ENCODE data around the gene SETD1A. TPM values are rescaled to one million over a fixed set of nuclear protein-coding genes. Genes with fewer than 3 reads are reported as not detected.
A peak's percentile ranks its signal among the peaks of the same experiment; 100 is the strongest.

Gene SETD1A
- polyA plus RNA-seq, 2 of the 4 experiments (the other 2 are of a cell fraction), result 2.0 to 21.2 TPM

GRCh38 chr16:30922960-30923535 is 34.5 kb upstream of the SETD1A start:
- Histone ChIP-seq H3K27ac (peak overlapping the region; percentile 99), H3K4me1 (peaks cover 15% of the 10 kb centered on the region; the same call in 2 of the 3 replicates), H3K4me3 (peak overlapping the region; percentile 87), H3K9me3 (no peaks in the 10 kb centered on the region), H3K4me2 (peak overlapping the region; percentile 97)
- under 1% methylated on average over 32 of the region's 33 CpGs for WGBS (ENCODE audit: missing lambda C conversion rate)
- FAIRE-seq (peak; percentile 54), ATAC-seq (peak; percentile 78 to 89), DNase-seq (ENCODE audit: low read depth in 1 of 2, low spot score in 1 of 2) (peak; percentile 97 to 99)
- ChIA-PET CTCF (no interaction called here), POLR2A (interaction anchor here (0.6 to 1.0 kb wide), 3 partner anchors 17 to 144 kb away, joined by 3 read pairs; no protein-coding TSS in a partner anchor)
- TF ChIP-seq KDM5A (IDR thresholded peaks at IDR 0.05), result peak; percentile 82
- 0 out of 3 replicates have a peak, but pooled peaks have one; percentile 37 for TF ChIP-seq BCL3 (IDR thresholded peaks at IDR 0.05)
- no peak for TF ChIP-seq REST (IDR thresholded peaks at IDR 0.05)
- no peak for TF ChIP-seq ZSCAN20 (CRISPR knock-in tag; IDR thresholded peaks at IDR 0.05)
- TF ChIP-seq PHF8 (IDR thresholded peaks at IDR 0.05; ENCODE audit: borderline replicate concordance, low read depth), result peak; percentile 14; the same call in 1 of the 2 replicates
- no peak for TF ChIP-seq CTCF (IDR thresholded peaks at IDR 0.05)
- TF ChIP-seq USF2 (IDR thresholded peaks at IDR 0.05), result peak; percentile 10; the same call in 1 of the 2 replicates
- TF ChIP-seq JUN (IDR thresholded peaks at IDR 0.05), result peak; percentile 13 to 55; a peak in 2 of 5 replicates
- no peak for TF ChIP-seq MYC (IDR thresholded peaks at IDR 0.05; ENCODE audit: borderline replicate concordance, low read length)
- no peak for TF ChIP-seq ZNF302 (CRISPR knock-in tag; IDR thresholded peaks at IDR 0.05)
- no peak for TF ChIP-seq FOSL2 (IDR thresholded peaks at IDR 0.05)
- TF ChIP-seq FOSL2 (CRISPR knock-in tag; IDR thresholded peaks at IDR 0.05), result peak; percentile 18; the same call in 1 of the 2 replicates
- TF ChIP-seq CBX2 (IDR thresholded peaks at IDR 0.05; ENCODE audit: borderline replicate concordance, low read depth), result no peak
- TF ChIP-seq TP53 (CRISPR knock-in tag; IDR thresholded peaks at IDR 0.05), result no peak
- TF ChIP-seq GATA3 (IDR thresholded peaks at IDR 0.05; ENCODE audit: borderline replicate concordance), result 0 out of 2 replicates have a peak, but pooled peaks have one; percentile 28
- TF ChIP-seq KDM1A (IDR thresholded peaks at IDR 0.05; ENCODE audit: low read depth), result no peak
- TF ChIP-seq POLR2A (IDR thresholded peaks at IDR 0.05; ENCODE audit: low read length), result peak; percentile 67
- TF ChIP-seq MAX (IDR thresholded peaks at IDR 0.05), result peak; percentile 48

All from A549 (cell line).